Activated naive CD8-positive, alpha-beta T cell treated with anti-CD3 and anti-CD28 coated beads, Interleukin-2, amount 50 U/mL, for 24 hours (primary cell): ENCODE data around the gene PAPSS1.
A peak's percentile ranks its signal among the peaks of the same experiment; 100 is the strongest.
"Not testable (repeated sequence)": the region's sequence is repeated elsewhere in the genome, so short reads cannot be mapped to it uniquely, and the experiment has no call there.

Source experiments
- ATAC-seq: fragments of 150-1000 bp; cut with Tn5 transposase; one replicate; pipeline ENCODE4 v1.10.0; 2021
- DNase-seq: peaks from one replicate; pipeline ENCODE4 v3.0.0; 2021
- H3K27ac Mint-ChIP-seq: one replicate; pipeline ENCODE4 v1.8.0; 2021; ENCODE audit warnings: mild to moderate bottlenecking, mixed read lengths
- H3K27me3 Mint-ChIP-seq: one replicate; pipeline ENCODE4 v1.8.0; 2021; ENCODE audit warnings: mixed read lengths
- H3K36me3 Mint-ChIP-seq: one replicate; pipeline ENCODE4 v1.8.0; 2021; ENCODE audit warnings: low read depth, mixed read lengths
- H3K4me1 Mint-ChIP-seq: one replicate; pipeline ENCODE4 v1.8.0; 2021; ENCODE audit warnings: mixed read lengths
- H3K4me3 Mint-ChIP-seq: one replicate; pipeline ENCODE4 v1.8.0; 2021; ENCODE audit warnings: mild to moderate bottlenecking, moderate library complexity, mixed read lengths
- H3K9me3 Mint-ChIP-seq: one replicate; pipeline ENCODE4 v1.8.0; 2021; ENCODE audit warnings: mixed read lengths

PAPSS1 gene

DNA sequence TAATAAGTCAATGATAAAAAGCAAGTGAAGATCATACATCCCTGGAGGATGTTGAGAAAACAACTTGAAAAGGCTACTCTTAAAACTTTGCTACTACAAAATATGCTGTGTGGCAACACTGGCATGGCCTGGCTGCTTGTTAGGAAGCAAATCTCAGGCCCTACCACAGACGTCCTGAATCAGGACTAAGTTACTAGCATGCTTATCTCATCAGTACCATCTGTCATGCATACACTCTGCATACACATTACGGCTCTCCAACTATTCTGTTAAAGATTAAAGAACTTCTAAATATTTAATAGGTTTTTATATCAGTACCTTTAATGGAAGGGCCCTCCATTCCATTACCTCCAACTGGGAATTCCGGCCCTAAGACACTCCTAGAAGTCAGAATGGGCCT, 8.2 kb downstream of the PAPSS1 start:
- Mint-ChIP-seq H3K4me3 (no peak overlapping the region), H3K27ac (no peak overlapping the region), H3K27me3 (no peaks in the 10 kb centered on the region), H3K4me1 (peaks cover 22% of the 10 kb centered on the region), H3K9me3 (peaks cover 15% of the 10 kb centered on the region), H3K36me3 (peaks cover 13% of the 10 kb centered on the region)
- DNase-seq (no peak), ATAC-seq (no peak)

- peak overlapping the region; percentile 53 for H3K27ac Mint-ChIP-seq
- H3K4me1 Mint-ChIP-seq = peaks cover 22% of the 10 kb centered on the region
- peaks cover 17% of the 10 kb centered on the region for H3K36me3 Mint-ChIP-seq
Measured at GRCh38 chr4:107710493-107711459, 9.3 kb downstream of the PAPSS1 start.

DNA sequence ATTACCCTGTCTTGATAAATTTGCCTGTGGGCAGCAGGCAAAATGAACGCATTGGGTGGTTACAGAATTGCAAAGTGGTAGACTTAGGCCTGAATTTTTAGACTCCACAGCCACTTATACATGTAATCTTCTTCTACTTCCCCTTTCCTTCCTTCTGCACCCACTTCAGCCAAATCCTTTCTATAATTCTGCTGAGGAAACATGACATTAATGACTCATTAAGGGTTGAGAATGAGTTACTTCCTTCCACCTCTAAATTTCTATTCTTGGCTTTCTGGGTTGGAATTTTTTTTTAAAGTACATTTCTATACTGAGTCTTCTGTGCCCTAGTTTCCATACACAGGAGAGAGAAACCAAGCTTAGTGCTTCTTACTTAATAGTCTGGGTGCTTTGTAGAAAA, 10.1 kb downstream of the PAPSS1 start:
- H3K4me1 Mint-ChIP-seq = peaks cover 22% of the 10 kb centered on the region
- peak overlapping the region; percentile 63 for H3K27ac Mint-ChIP-seq
- ATAC-seq (peak; percentile 82), DNase-seq (no peak)
- H3K36me3 Mint-ChIP-seq = peaks cover 25% of the 10 kb centered on the region
- no peaks in the 10 kb centered on the region for H3K27me3 Mint-ChIP-seq
- H3K9me3 Mint-ChIP-seq = peaks cover 26% of the 10 kb centered on the region
- H3K4me3 Mint-ChIP-seq = no peak overlapping the region

More at GRCh38 chr4:107710493-107711459, 9.3 kb downstream of the PAPSS1 start:
- DNase-seq (no peak), ATAC-seq (no peak)
- H3K4me3 Mint-ChIP-seq = no peak overlapping the region
- H3K9me3 Mint-ChIP-seq = peaks cover 20% of the 10 kb centered on the region
- H3K27me3 Mint-ChIP-seq = no peaks in the 10 kb centered on the region

DNA sequence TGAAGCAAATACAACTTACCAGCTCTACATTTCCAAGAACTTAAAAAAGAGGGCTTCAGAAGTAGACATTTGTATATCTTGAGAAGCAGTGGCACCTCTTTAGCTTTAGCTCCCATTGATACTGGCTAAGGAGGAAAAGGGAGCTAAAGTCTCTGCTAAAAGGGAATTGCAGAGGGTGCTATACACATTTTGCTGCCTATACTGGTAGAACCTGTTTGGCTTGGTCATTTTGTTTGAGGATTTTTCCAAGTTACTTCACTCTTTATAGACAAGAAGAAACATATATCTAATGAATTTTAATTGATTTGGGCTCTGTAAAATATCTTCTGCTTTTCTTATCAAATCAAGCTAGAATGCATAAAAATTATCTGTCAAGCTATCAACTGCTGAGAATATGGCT, 11.8 kb downstream of the PAPSS1 start:
- Mint-ChIP-seq H3K27ac (no peak overlapping the region), H3K36me3 (peaks cover 27% of the 10 kb centered on the region), H3K27me3 (no peaks in the 10 kb centered on the region), H3K4me1 (peaks cover 22% of the 10 kb centered on the region), H3K4me3 (no peak overlapping the region), H3K9me3 (peaks cover 30% of the 10 kb centered on the region)
- DNase-seq (no peak), ATAC-seq (no peak)

- no peak for DNase-seq
Measured at GRCh38 chr4:107705742-107706556, 14.1 kb downstream of the PAPSS1 start.

DNA sequence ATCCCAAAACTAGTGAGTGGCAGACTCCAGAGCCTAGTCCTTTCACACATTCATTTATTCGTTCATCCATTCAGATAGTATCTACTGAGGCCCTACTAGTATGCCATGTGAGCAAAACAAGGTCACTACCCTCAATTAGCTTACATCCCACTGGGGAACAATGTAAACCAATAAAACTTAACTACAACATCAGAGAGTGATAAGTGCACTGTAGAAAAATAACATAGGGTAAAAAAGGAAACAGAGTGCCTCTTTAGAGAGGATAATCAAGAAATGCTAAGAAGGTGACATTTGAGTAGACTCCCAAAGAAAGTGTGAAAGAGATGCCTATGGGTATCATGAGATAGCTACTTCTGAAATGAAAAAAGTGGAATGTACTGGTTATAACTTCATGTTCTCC, 18.5 kb downstream of the PAPSS1 start:
- Mint-ChIP-seq H3K4me1 (peaks cover 2% of the 10 kb centered on the region), H3K27me3 (no peaks in the 10 kb centered on the region), H3K27ac (no peak overlapping the region), H3K36me3 (peaks cover 45% of the 10 kb centered on the region), H3K9me3 (peaks cover 15% of the 10 kb centered on the region), H3K4me3 (no peak overlapping the region)
- no peak for ATAC-seq
- DNase-seq = no peak

More at GRCh38 chr4:107705742-107706556, 14.1 kb downstream of the PAPSS1 start:
- H3K4me3 Mint-ChIP-seq = no peak overlapping the region
- H3K9me3 Mint-ChIP-seq = peaks cover 30% of the 10 kb centered on the region
- H3K4me1 Mint-ChIP-seq = peaks cover 18% of the 10 kb centered on the region
- H3K27me3 Mint-ChIP-seq = no peaks in the 10 kb centered on the region
- no peak overlapping the region for H3K27ac Mint-ChIP-seq
- peaks cover 33% of the 10 kb centered on the region for H3K36me3 Mint-ChIP-seq
- ATAC-seq = no peak

- H3K36me3 Mint-ChIP-seq = peaks cover 42% of the 10 kb centered on the region
- H3K4me1 Mint-ChIP-seq = peaks cover 2% of the 10 kb centered on the region
- DNase-seq = no peak
- no peaks in the 10 kb centered on the region for H3K27me3 Mint-ChIP-seq
- no peak for ATAC-seq
- H3K9me3 Mint-ChIP-seq = peaks cover 4% of the 10 kb centered on the region
- H3K27ac Mint-ChIP-seq = no peak overlapping the region
- H3K4me3 Mint-ChIP-seq = no peak overlapping the region
Measured at GRCh38 chr4:107699466-107700206, 20.4 kb downstream of the PAPSS1 start.

DNA sequence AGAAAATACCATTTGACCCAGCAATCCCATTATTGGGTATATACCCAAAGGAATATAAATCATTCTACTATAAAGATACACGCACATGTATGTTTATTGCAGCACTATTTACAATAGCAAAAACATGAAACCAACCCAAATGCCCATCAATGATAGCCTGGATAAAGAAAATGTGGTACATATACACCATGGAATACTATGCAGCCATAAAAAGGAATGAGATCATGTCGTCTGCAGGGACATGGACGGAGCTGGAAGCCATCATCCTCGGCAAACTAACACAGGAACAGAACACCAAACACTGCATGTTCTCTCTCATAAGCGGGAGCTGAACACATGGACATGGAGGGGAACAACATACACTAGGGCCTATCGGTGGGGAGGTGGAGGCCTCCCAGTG, 23.8 kb downstream of the PAPSS1 start:
- peaks cover 42% of the 10 kb centered on the region for H3K36me3 Mint-ChIP-seq
- H3K9me3 Mint-ChIP-seq, H3K4me3 Mint-ChIP-seq, H3K4me1 Mint-ChIP-seq, DNase-seq, H3K27ac Mint-ChIP-seq, H3K27me3 Mint-ChIP-seq, ATAC-seq: not testable (repeated sequence)

DNA sequence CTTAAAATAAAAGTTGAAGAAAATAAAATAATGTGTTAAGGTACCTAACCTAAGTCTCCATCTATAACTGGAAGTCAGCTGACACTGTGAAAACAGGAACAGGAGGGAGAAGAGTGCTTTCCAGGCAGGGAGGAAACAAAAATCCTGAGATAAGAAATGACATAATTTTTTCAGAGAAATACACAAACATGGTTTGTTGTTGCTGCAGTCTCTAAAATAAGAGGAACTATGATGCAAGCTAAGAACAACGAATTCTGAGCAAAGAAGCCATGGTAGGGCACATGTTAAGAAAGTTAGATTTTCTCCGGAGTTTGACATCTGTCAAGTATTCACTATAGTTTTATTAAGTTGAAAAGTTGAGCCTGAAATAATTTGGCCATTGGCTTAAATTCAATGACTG, 26.9 kb downstream of the PAPSS1 start:
- Mint-ChIP-seq H3K27ac (no peak overlapping the region), H3K4me3 (no peak overlapping the region), H3K27me3 (no peaks in the 10 kb centered on the region), H3K9me3 (no peaks in the 10 kb centered on the region), H3K36me3 (peaks cover 24% of the 10 kb centered on the region), H3K4me1 (no peaks in the 10 kb centered on the region)
- ATAC-seq (no peak), DNase-seq (no peak)

DNA sequence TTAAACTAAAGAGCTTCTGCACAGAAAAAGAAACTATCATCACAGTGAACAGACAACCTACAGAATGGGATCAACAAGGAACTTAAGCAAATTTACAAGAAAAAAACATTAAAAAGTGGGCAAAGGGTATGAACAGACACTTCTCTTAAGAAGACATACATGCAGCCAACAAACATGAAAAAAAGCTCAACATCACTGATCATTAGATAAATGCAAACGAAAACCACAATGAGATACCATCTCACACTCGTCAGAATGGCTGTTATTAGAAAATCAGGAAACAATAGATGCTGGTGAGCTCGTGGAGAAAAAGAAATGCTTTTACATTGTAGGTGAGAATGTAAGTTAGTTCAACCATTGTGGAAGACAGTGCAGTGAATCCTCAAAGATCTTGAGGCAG, 27.8 kb downstream of the PAPSS1 start:
- Mint-ChIP-seq H3K9me3 (no peaks in the 10 kb centered on the region), H3K4me3 (no peak overlapping the region), H3K27ac (no peak overlapping the region), H3K4me1 (no peaks in the 10 kb centered on the region), H3K36me3 (peaks cover 20% of the 10 kb centered on the region), H3K27me3 (no peaks in the 10 kb centered on the region)
- ATAC-seq (no peak), DNase-seq (no peak)

- DNase-seq = no peak
- Mint-ChIP-seq H3K36me3 (peaks cover 24% of the 10 kb centered on the region), H3K9me3 (no peaks in the 10 kb centered on the region), H3K27me3 (no peaks in the 10 kb centered on the region), H3K27ac (no peak overlapping the region), H3K4me3 (no peak overlapping the region), H3K4me1 (no peaks in the 10 kb centered on the region)
- no peak for ATAC-seq
Measured at GRCh38 chr4:107691378-107691777, 28.7 kb downstream of the PAPSS1 start.

GRCh38 chr4:107689912-107690587, 30.0 kb downstream of the PAPSS1 start:
- Mint-ChIP-seq H3K4me3 (no peak overlapping the region), H3K4me1 (no peaks in the 10 kb centered on the region), H3K9me3 (no peaks in the 10 kb centered on the region), H3K27me3 (no peaks in the 10 kb centered on the region), H3K36me3 (peaks cover 26% of the 10 kb centered on the region), H3K27ac (no peak overlapping the region)
- DNase-seq (no peak), ATAC-seq (peak; percentile 96)

DNA sequence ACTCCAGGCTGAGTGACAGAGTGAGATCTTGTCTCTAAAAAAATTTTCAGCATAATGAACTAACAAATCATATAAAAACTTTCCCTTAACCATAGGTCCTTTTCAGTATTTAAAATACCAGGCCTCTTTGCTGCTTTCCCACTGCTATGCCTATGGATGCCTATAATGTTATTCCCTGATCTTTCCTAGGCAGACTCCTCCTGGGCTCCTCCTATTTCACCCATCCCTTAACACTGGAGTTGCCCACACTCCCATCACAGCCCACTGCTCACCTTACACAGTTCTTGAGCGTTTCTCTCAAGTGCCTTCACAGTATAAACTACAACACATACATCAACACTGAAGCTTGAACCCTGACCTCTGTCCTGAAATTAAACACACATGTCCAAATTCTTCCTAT, 31.6 kb downstream of the PAPSS1 start:
- Mint-ChIP-seq H3K4me3 (no peak overlapping the region), H3K27me3 (no peaks in the 10 kb centered on the region), H3K36me3 (peaks cover 33% of the 10 kb centered on the region), H3K4me1 (no peaks in the 10 kb centered on the region), H3K9me3 (no peaks in the 10 kb centered on the region), H3K27ac (no peak overlapping the region)
- ATAC-seq (no peak), DNase-seq (no peak)

- ATAC-seq (no peak), DNase-seq (no peak)
- no peak overlapping the region for H3K27ac Mint-ChIP-seq
- no peaks in the 10 kb centered on the region for H3K4me1 Mint-ChIP-seq
- H3K36me3 Mint-ChIP-seq = peaks cover 29% of the 10 kb centered on the region
- H3K9me3 Mint-ChIP-seq = no peaks in the 10 kb centered on the region
- H3K4me3 Mint-ChIP-seq = no peak overlapping the region
- H3K27me3 Mint-ChIP-seq = no peaks in the 10 kb centered on the region
Measured at GRCh38 chr4:107685740-107686139, 34.3 kb downstream of the PAPSS1 start.
